ENCODE measurements around the gene TEDC2. TPM values are rescaled to one million over a fixed set of nuclear protein-coding genes. Genes with fewer than 3 reads are reported as not detected.
A peak's percentile ranks its signal among the peaks of the same experiment; 100 is the strongest.

The TEDC2 gene
- total and polyA plus RNA-seq, 9 of the 15 experiments (the other 6 are each of a cell fraction or from before 2014, with no cell fraction given): 0.75 to 57.0 (median 17.6) TPM

GRCh38 chr16:2455081-2455845, 4.6 kb upstream of the TEDC2 start:
- CTCF ChIA-PET (ENCODE audit: low intra/inter-chr PET ratio): no interaction called here
- H3K9ac ChIP-seq (ENCODE audit: insufficient read depth in 1 of 2, low read depth in 2 of 2, low read length in 2 of 2): peak overlapping the region in 1 of 2 experiments; percentile 56; a peak in 1 of 4 replicates
- no peak overlapping the region for H3K4me3 ChIP-seq
- no peak overlapping the region for H3K27ac ChIP-seq (ENCODE audit: extremely low read depth, low read depth, low read length)
- POLR2A ChIA-PET: interaction anchor here (0.6 to 1.2 kb wide), 3 partner anchors 8 to 30 kb away, joined by 3 read pairs; no protein-coding TSS in a partner anchor
- intact Hi-C loops (cut with micrococcal nuclease): no loop called here
- DNase-seq (ENCODE audit: extremely low read depth in 1 of 4, low spot score in 3 of 4) (no peak), FAIRE-seq (no peak), ATAC-seq (no peak)
- TF ChIP-seq RBFOX2 (IDR thresholded peaks at IDR 0.05; ENCODE audit: low read depth, low read length) (peak; percentile 44; the same call in 1 of the 2 replicates), FOXO4 (CRISPR knock-in tag; IDR thresholded peaks at IDR 0.05) (no peak), POLR2G (IDR thresholded peaks at IDR 0.05; ENCODE audit: low read depth, low read length) (peak; percentile 71)
- H3K36me3 ChIP-seq (ENCODE audit: control insufficient read depth, insufficient read depth, low read length): peaks cover 81% of the 10 kb centered on the region; the same call in 2 of the 3 replicates
- no peaks in the 10 kb centered on the region; the same call in 1 of the 2 replicates for H4K20me1 ChIP-seq (replicated peaks; ENCODE audit: control insufficient read depth, insufficient read depth, low read length)
- H3K4me1 ChIP-seq (replicated peaks in 1 of 2; ENCODE audit: control insufficient read depth in 2 of 2, insufficient read depth in 2 of 2, low read length in 2 of 2): peaks cover 0 to 58% of the 10 kb centered on the region in 2 experiments; a peak in 4 of 5 replicates
- H3K4me2 ChIP-seq (ENCODE audit: insufficient read depth, low read length): no peak overlapping the region
- H3K9me1 ChIP-seq (ENCODE audit: control insufficient read depth, insufficient read depth, low read length): no peaks in the 10 kb centered on the region
- 95% methylated on average over 17 of the region's 28 CpGs for WGBS (ENCODE audit: insufficient coverage, low coverage, missing lambda C conversion rate)
- H3K27me3 ChIP-seq (ENCODE audit: control insufficient read depth in 2 of 2, insufficient read depth in 2 of 2, low read length in 2 of 2): no peaks in the 10 kb centered on the region; a peak in 1 of 5 replicates
- no TSS peak for BruUV-seq (replicated peaks)
- H3K9me3 ChIP-seq (replicated peaks; ENCODE audit: control insufficient read depth, insufficient read depth, low read depth, low read length): no peaks in the 10 kb centered on the region
- no peak overlapping the region for H2AFZ ChIP-seq (ENCODE audit: low read depth, low read length)
- H3K79me2 ChIP-seq (ENCODE audit: control insufficient read depth, insufficient read depth, low read length): peaks cover 5% of the 10 kb centered on the region
- in situ Hi-C loops (cut with MboI): no loop called here

Data from K562 (cell line).